ENCODE measurements around the gene EP300. TPM values are rescaled to one million over a fixed set of nuclear protein-coding genes. Genes with fewer than 3 reads are reported as not detected.
A peak's percentile ranks its signal among the peaks of the same experiment; 100 is the strongest.

Gene EP300
- total RNA-seq, 3 donors from 2014 or later = 61.7 to 92.1 (median 88.1) TPM

GRCh38 chr22:41204992-41205900 lies 112.9 kb downstream of the EP300 start, which contains the start of gene L3MBTL2:
TSS of gene L3MBTL2 (plus strand) at chr22:41205312. CDS start at chr22:41205363, 51 bp downstream.
- Histone ChIP-seq H3K4me1 (ENCODE audit: low read depth) (peaks cover 8% of the 10 kb centered on the region), H3K4me3 (peak within 1 kb of the TSS; percentile 74), H3K36me3 (ENCODE audit: low read depth) (no peaks in the 10 kb centered on the region), H3K9me3 (no peaks in the 10 kb centered on the region)
- DNase-seq (peak; percentile 98 to 99 (median 98)), ATAC-seq (peak; percentile 100)
- TF ChIP-seq, protein P1, sequence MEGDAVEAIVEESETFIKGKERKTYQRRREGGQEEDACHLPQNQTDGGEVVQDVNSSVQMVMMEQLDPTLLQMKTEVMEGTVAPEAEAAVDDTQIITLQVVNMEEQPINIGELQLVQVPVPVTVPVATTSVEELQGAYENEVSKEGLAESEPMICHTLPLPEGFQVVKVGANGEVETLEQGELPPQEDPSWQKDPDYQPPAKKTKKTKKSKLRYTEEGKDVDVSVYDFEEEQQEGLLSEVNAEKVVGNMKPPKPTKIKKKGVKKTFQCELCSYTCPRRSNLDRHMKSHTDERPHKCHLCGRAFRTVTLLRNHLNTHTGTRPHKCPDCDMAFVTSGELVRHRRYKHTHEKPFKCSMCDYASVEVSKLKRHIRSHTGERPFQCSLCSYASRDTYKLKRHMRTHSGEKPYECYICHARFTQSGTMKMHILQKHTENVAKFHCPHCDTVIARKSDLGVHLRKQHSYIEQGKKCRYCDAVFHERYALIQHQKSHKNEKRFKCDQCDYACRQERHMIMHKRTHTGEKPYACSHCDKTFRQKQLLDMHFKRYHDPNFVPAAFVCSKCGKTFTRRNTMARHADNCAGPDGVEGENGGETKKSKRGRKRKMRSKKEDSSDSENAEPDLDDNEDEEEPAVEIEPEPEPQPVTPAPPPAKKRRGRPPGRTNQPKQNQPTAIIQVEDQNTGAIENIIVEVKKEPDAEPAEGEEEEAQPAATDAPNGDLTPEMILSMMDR (IDR thresholded peaks at IDR 0.05) = no peak
- intact Hi-C loops (cut with DNase I, micrococcal nuclease) = no loop called here

DNA sequence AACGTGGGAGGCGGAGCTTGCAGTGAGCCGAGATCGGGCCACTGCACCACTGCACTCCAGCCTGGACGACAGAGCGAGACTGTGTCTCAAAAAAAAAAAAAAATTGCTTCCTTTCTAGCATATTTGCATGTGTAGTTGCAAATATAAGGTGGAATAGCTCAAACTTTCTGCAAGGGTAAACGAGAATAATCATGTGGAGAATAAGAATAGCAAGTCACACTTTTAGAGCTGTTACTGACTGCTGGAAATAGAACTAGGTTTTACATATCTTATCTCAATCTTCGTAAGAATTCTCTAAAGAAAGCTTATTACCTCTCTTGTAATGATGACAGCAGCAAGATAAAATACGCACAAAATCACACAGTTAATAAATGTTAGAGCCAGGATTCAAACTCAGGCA lies 114.3 kb downstream of the EP300 start:
- H3K9me3 ChIP-seq = no peaks in the 10 kb centered on the region
- intact Hi-C loops (cut with DNase I, micrococcal nuclease) = no loop called here

GRCh38 chr22:41215409-41215808 lies 123.0 kb downstream of the EP300 start:
- TF ChIP-seq, protein P1 (IDR thresholded peaks at IDR 0.05) = no peak
- no peak overlapping the region for H3K4me3 ChIP-seq
- DNase-seq (no peak), ATAC-seq (no peak)
- no peaks in the 10 kb centered on the region for H3K9me3 ChIP-seq
- peaks cover 2% of the 10 kb centered on the region for H3K4me1 ChIP-seq (ENCODE audit: low read depth)
- H3K36me3 ChIP-seq (ENCODE audit: low read depth) = no peaks in the 10 kb centered on the region
- intact Hi-C loops (cut with DNase I, micrococcal nuclease) = no loop called here

More for the DNA sequence above, 114.3 kb downstream of the EP300 start:
- peak in 1 of 3 donors; percentile 22 for DNase-seq
- peaks cover 8% of the 10 kb centered on the region for H3K4me1 ChIP-seq (ENCODE audit: low read depth)
- H3K4me3 ChIP-seq = no peak overlapping the region
- no peaks in the 10 kb centered on the region for H3K36me3 ChIP-seq (ENCODE audit: low read depth)
- TF ChIP-seq, protein P1 (IDR thresholded peaks at IDR 0.05) = no peak
- ATAC-seq = no peak

- TF ChIP-seq, protein P1 (IDR thresholded peaks at IDR 0.05) = no peak
- no peaks in the 10 kb centered on the region for H3K9me3 ChIP-seq
- intact Hi-C loops (cut with DNase I, micrococcal nuclease) = no loop called here
- ATAC-seq = no peak
- peaks cover 2% of the 10 kb centered on the region for H3K4me1 ChIP-seq (ENCODE audit: low read depth)
- no peak for DNase-seq
- H3K36me3 ChIP-seq (ENCODE audit: low read depth) = no peaks in the 10 kb centered on the region
- H3K4me3 ChIP-seq = no peak overlapping the region
These were observed 123.5 kb downstream of the EP300 start for GRCh38 chr22:41215926-41216325.

- intact Hi-C loops (cut with DNase I, micrococcal nuclease) = no loop called here
- no peaks in the 10 kb centered on the region for H3K9me3 ChIP-seq
- peaks cover 2% of the 10 kb centered on the region for H3K4me1 ChIP-seq (ENCODE audit: low read depth)
- TF ChIP-seq, protein P1 (IDR thresholded peaks at IDR 0.05) = no peak
- ATAC-seq (no peak), DNase-seq (no peak)
- H3K36me3 ChIP-seq (ENCODE audit: low read depth) = no peaks in the 10 kb centered on the region
- H3K4me3 ChIP-seq = no peak overlapping the region
These were observed 124.6 kb downstream of the EP300 start for GRCh38 chr22:41216984-41217383.

All from mucosa of descending colon (tissue), 3 donors.